SH-SY5Y (cell line): ENCODE measurements around the gene SPATS2.

Experiments
- GATA2 ChIP-seq: IDR thresholded peaks from 2 replicates; pipeline ENCODE4 v1.6.1; 2011; ENCODE audit warnings: mild to moderate bottlenecking, low read depth, low read length
- GATA3 ChIP-seq: IDR thresholded peaks from 2 replicates; pipeline ENCODE4 v1.6.1; 2011; ENCODE audit warnings: low read depth, mild to moderate bottlenecking, low read length, moderate library complexity

DNA sequence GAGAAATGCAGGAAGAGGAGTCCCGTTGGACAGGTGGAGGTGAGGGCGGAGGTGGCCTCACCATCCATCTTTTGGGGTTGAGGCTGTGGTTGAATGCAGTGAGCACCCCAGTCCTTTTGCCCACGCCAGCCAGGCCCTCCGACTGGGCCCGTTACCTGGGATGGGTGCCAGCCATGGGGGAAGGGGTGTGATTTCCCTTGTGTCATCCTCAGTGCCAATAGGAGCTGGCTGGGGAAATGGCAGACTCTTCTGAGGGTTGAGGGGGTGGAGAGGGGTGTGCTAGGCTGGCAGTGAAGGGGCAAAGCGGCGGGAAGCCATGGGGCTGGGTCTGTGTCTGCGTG is 181.2 kb downstream of the SPATS2 start:
- TF ChIP-seq GATA2 (no peak), GATA3 (no peak)
